Left lung (tissue), 10 donors: Measurements from ENCODE around the gene RPL37. TPM values are rescaled to one million over a fixed set of nuclear protein-coding genes. Genes with fewer than 3 reads are reported as not detected.
"Not testable (repeated sequence)": the region's sequence is repeated elsewhere in the genome, so short reads cannot be mapped to it uniquely, and the experiment has no call there.

Experiments
- ATAC-seq: fragments of 200-7000 bp; cut with Tn5 transposase; one replicate; pipeline ENCODE4 v1.9.1; 2020; ENCODE audit warnings: moderate library complexity
- DNase-seq, 4 donors: peaks; one replicate each; pipeline ENCODE4 v3.0.0-alpha.2; 2013 to 2020
- H3K27ac ChIP-seq, 2 donors: fragments of 200-600 bp; sonication (generic) in 1 of 2; one replicate each; pipeline versions ENCODE4 v1.5.0 to v1.8.0; 2020 to 2021
- H3K27me3 ChIP-seq, 2 donors: fragments of 200-600 bp; sonication (generic) in 1 of 2; one replicate each; pipeline versions ENCODE4 v1.5.0 to v1.8.0; 2020 to 2021
- H3K36me3 ChIP-seq, 2 donors: fragments of 200-600 bp; sonication (generic) in 1 of 2; one replicate each; pipeline versions ENCODE4 v1.5.0 to v1.8.0; 2020 to 2021
- H3K4me1 ChIP-seq, 2 donors: fragments of 200-600 bp; one replicate each; pipeline ENCODE4 v1.8.0; 2021
- H3K4me3 ChIP-seq, 2 donors: fragments of 200-600 bp; sonication (generic) in 1 of 2; one replicate each; pipeline versions ENCODE4 v1.5.0 to v1.8.0; 2020 to 2021; ENCODE audit warnings: mild to moderate bottlenecking in 1 of 2
- H3K9me3 ChIP-seq, 2 donors: fragments of 200-600 bp; sonication (generic) in 1 of 2; one replicate each; pipeline versions ENCODE4 v1.5.0 to v1.8.0; 2020 to 2021
- CTCF ChIP-seq, 2 donors: fragments of 200-600 bp; sonication (generic) in 1 of 2; IDR thresholded peaks; one replicate each; pipeline versions ENCODE4 v1.5.0 to v1.8.0; 2021; ENCODE audit warnings: antibody characterized with exemption in 2 of 2
- intact Hi-C, 2 donors: fragments of 100-400 bp; cut with DNase I; formaldehyde crosslinking; loops; one replicate each; pipeline versions ENCODE4 v1.11.2 to v1.14.2; 2022
- polyA plus RNA-seq, 6 donors: library from polyadenylated mRNA; unstranded; fragments of 120-200 nt; gene quantifications; one replicate each; pipeline ENCODE4 v1.2.1, GENCODE V29; 2013; ENCODE audit not compliant: insufficient read length in 6 of 6
- total RNA-seq, 2 donors: library from RNA; stranded (reverse); fragmentation: NEBNext Ultra II Directional; extraction: Animal tissue kit (Norgen Biotek cat#: 25700); gene quantifications; one replicate each; pipeline ENCODE4 v1.2.1, GENCODE V29; 2021
- donor health status: DM: no; HTN: yes; CAD: no.
- donor health status: DM: no; HTN: no; CAD: no.

Gene RPL37
- total and polyA plus RNA-seq, 8 donors = 941 to 2,731 (median 2,301) TPM

GRCh38 chr5:40797273-40798011 lies 37.6 kb downstream of the RPL37 start:
- Histone ChIP-seq H3K4me1 (peaks cover 6 to 44% of the 10 kb centered on the region in 2 donors), H3K9me3 (no peaks in the 10 kb centered on the region), H3K27me3 (no peaks in the 10 kb centered on the region), H3K27ac (peak overlapping the region; percentile 85 to 93), H3K36me3 (no peaks in the 10 kb centered on the region), H3K4me3 (peak overlapping the region; percentile 78 to 87)
- intact Hi-C loops = no loop called here
- TF ChIP-seq CTCF (IDR thresholded peaks at IDR 0.05) = no peak
- ATAC-seq = peak; percentile 64
- peak; percentile 61 to 93 (median 72) for DNase-seq

- H3K4me1 ChIP-seq = peaks cover 6 to 54% of the 10 kb centered on the region in 2 donors
- no peak for DNase-seq
- peak overlapping the region; percentile 85 to 93 for H3K27ac ChIP-seq
- H3K9me3 ChIP-seq = no peaks in the 10 kb centered on the region
- intact Hi-C loops = no loop called here
- peak; percentile 6 for ATAC-seq
- H3K36me3 ChIP-seq = no peaks in the 10 kb centered on the region
- TF ChIP-seq CTCF (IDR thresholded peaks at IDR 0.05) = no peak
- no peaks in the 10 kb centered on the region for H3K27me3 ChIP-seq
- peak overlapping the region; percentile 78 to 87 for H3K4me3 ChIP-seq
Observed at GRCh38 chr5:40796487-40796889, 38.5 kb downstream of the RPL37 start.

DNA sequence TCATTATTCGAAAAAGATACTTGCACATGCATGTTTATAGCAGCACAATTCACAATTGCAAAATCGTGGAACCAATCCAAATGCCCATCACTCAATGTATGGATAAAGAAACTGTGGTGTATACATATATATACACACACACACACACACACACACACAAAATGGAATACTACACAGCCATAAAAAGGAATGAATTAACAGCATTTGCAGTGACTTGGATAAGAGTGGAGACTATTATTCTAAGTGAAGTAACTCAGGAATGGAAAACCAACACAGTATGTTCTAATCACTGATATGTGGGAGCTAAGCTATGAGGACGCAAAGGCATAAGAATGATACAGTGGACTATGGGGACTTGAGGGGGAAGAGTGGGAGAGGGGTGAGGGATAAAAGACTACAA lies 40.1 kb downstream of the RPL37 start:
- DNase-seq, ATAC-seq, H3K27ac ChIP-seq, intact Hi-C loops, H3K4me3 ChIP-seq, H3K27me3 ChIP-seq, H3K36me3 ChIP-seq, H3K9me3 ChIP-seq: not testable (repeated sequence)
- peaks cover 6 to 70% of the 10 kb centered on the region in 2 donors for H3K4me1 ChIP-seq

GRCh38 chr5:40794340-40794739 lies 40.7 kb downstream of the RPL37 start:
- H3K27me3 ChIP-seq, DNase-seq, H3K9me3 ChIP-seq, intact Hi-C loops, H3K4me3 ChIP-seq, H3K27ac ChIP-seq, ATAC-seq, H3K36me3 ChIP-seq: not testable (repeated sequence)
- H3K4me1 ChIP-seq = peaks cover 6 to 75% of the 10 kb centered on the region in 2 donors

- intact Hi-C loops, H3K9me3 ChIP-seq, H3K27me3 ChIP-seq, ATAC-seq, H3K27ac ChIP-seq, H3K4me3 ChIP-seq, DNase-seq: not testable (repeated sequence)
- Histone ChIP-seq H3K4me1 (peaks cover 6 to 68% of the 10 kb centered on the region in 2 donors), H3K36me3 (peaks cover 0 to 11% of the 10 kb centered on the region in 2 donors)
Observed at GRCh38 chr5:40792691-40793090, 42.3 kb downstream of the RPL37 start.

GRCh38 chr5:40791715-40792139 lies 43.3 kb downstream of the RPL37 start:
- peak overlapping the region in 1 of 2 donors; percentile 4 for H3K27ac ChIP-seq
- DNase-seq (no peak), ATAC-seq (no peak)
- intact Hi-C loops = no loop called here
- no peak for TF ChIP-seq CTCF (IDR thresholded peaks at IDR 0.05)
- H3K27me3 ChIP-seq = no peaks in the 10 kb centered on the region
- no peaks in the 10 kb centered on the region for H3K9me3 ChIP-seq
- no peak overlapping the region for H3K4me3 ChIP-seq
- peaks cover 0 to 11% of the 10 kb centered on the region in 2 donors for H3K36me3 ChIP-seq
- peaks cover 3 to 65% of the 10 kb centered on the region in 2 donors for H3K4me1 ChIP-seq
